IMR-90 (cell line): Measurements from ENCODE around the gene FGFRL1. TPM values are rescaled to one million over a fixed set of nuclear protein-coding genes. Genes with fewer than 3 reads are reported as not detected.

Source experiments
- ATAC-seq: fragments of 200-7000 bp; cut with Tn5 transposase; 2 replicates; pipeline ENCODE4 v1.9.1; 2020; ENCODE audit warnings: low read depth, mild to moderate bottlenecking, moderate library complexity
- BruUV-seq: library from RNA; stranded (reverse); fragments of 400-500 nt; replicated peaks from 2 replicates; lab custom pipeline; 2021; lab: Mats Ljungman, UMichigan
- CTCF ChIA-PET: fragments of 300-600 bp; formaldehyde crosslinking; extraction: SDS; loops from one replicate; lab custom pipeline; 2021; ENCODE audit warnings: antibody characterized with exemption; lab: Yijun Ruan, JAX
- POLR2A ChIA-PET: fragments of 300-600 bp; sonication (Branson Sonifier 250); formaldehyde crosslinking; loops from one replicate; lab custom pipeline; 2022; ENCODE audit warnings: antibody characterized with exemption; ENCODE audit not compliant: unreplicated experiment; lab: Charles Lee
- DNase-seq: peaks from one replicate; pipeline ENCODE4 v3.0.0; 2013
- H2AFZ ChIP-seq: replicated peaks from 2 replicates; pipeline ENCODE3; 2013; ENCODE audit warnings: low read length, mild to moderate bottlenecking; ENCODE audit not compliant: poor library complexity
- H2AK5ac ChIP-seq: 2 replicates; pipeline ENCODE4 v1.6.1; 2013; ENCODE audit warnings: low read depth, low read length, inconsistent platforms
- H2AK9ac ChIP-seq: replicated peaks from 2 replicates; pipeline ENCODE3; 2013; ENCODE audit warnings: mild to moderate bottlenecking, low read depth, low read length, moderate library complexity; ENCODE audit not compliant: poor library complexity
- H2BK120ac ChIP-seq: 2 replicates; pipeline ENCODE4 v1.6.1; 2013; ENCODE audit warnings: low read depth, low read length, inconsistent platforms
- H2BK15ac ChIP-seq: 3 replicates; pipeline ENCODE4 v1.6.1; 2013; ENCODE audit warnings: low read depth, low read length, inconsistent platforms
- H2BK20ac ChIP-seq: 2 replicates; pipeline ENCODE4 v1.6.1; 2013; ENCODE audit warnings: low read depth, mild to moderate bottlenecking, inconsistent platforms, low read length, moderate library complexity
- H2BK5ac ChIP-seq: 2 replicates; pipeline ENCODE4 v1.6.1; 2013; ENCODE audit warnings: mild to moderate bottlenecking, low read depth, low read length, inconsistent platforms; ENCODE audit not compliant: poor library complexity, severe bottlenecking
- H3K14ac ChIP-seq: replicated peaks from 2 replicates; pipeline ENCODE4 v1.6.1; 2013; ENCODE audit warnings: low read depth, low read length, inconsistent platforms
- H3K18ac ChIP-seq: 2 replicates; pipeline ENCODE4 v1.6.1; 2013; ENCODE audit warnings: low read depth, low read length, control low read depth
- H3K23ac ChIP-seq: 2 replicates; pipeline ENCODE4 v1.6.1; 2013; ENCODE audit warnings: low read depth, low read length, inconsistent platforms
- H3K27ac ChIP-seq: 2 replicates; pipeline ENCODE4 v1.5.1; 2013; ENCODE audit warnings: mild to moderate bottlenecking, control low read depth, low read length; ENCODE audit not compliant: insufficient read depth
- H3K27me3 ChIP-seq: 2 replicates; pipeline ENCODE4 v1.6.1; 2013; ENCODE audit warnings: low read length; ENCODE audit not compliant: control insufficient read depth, insufficient read depth
- H3K36me3 ChIP-seq: 2 replicates; pipeline ENCODE4 v1.6.1; 2013; ENCODE audit warnings: low read length, mixed read lengths; ENCODE audit not compliant: control insufficient read depth, insufficient read depth
- H3K4ac ChIP-seq: 2 replicates; pipeline ENCODE4 v1.6.1; 2013; ENCODE audit warnings: low read depth, low read length, inconsistent platforms
- H3K4me1 ChIP-seq: 2 replicates; pipeline ENCODE4 v1.6.1; 2013; ENCODE audit warnings: low read length, mixed read lengths; ENCODE audit not compliant: control insufficient read depth, insufficient read depth
- H3K4me2 ChIP-seq: 2 replicates; pipeline ENCODE4 v1.6.1; 2013; ENCODE audit warnings: low read depth, mild to moderate bottlenecking, control low read depth, low read length, moderate library complexity
- H3K4me3 ChIP-seq: 2 replicates; pipeline ENCODE4 v1.5.1; 2013; ENCODE audit warnings: low read depth, mild to moderate bottlenecking, control low read depth, low read length, moderate library complexity; ENCODE audit not compliant: insufficient read depth
- H3K56ac ChIP-seq: 2 replicates; pipeline ENCODE4 v1.6.1; 2013; ENCODE audit warnings: low read length, inconsistent platforms; ENCODE audit not compliant: insufficient read depth; ENCODE audit errors: extremely low read depth
- H3K79me1 ChIP-seq, 2 experiments: 2 replicates each; pipeline ENCODE4 v1.6.1; 2013; ENCODE audit warnings: low read length in 2 of 2, inconsistent platforms in 1 of 2, low read depth in 1 of 2
- H3K9ac ChIP-seq: 2 replicates; pipeline ENCODE4 v1.6.1; 2013; ENCODE audit warnings: low read depth, low read length, control low read depth
- H3K9me1 ChIP-seq: 2 replicates; pipeline ENCODE4 v1.6.1; 2013; ENCODE audit warnings: low read length, inconsistent platforms; ENCODE audit not compliant: insufficient read depth
- H3K9me3 ChIP-seq: 2 replicates; pipeline ENCODE4 v1.6.1; 2013; ENCODE audit warnings: low read length; ENCODE audit not compliant: control insufficient read depth, insufficient read depth
- H4K20me1 ChIP-seq: 2 replicates; pipeline ENCODE4 v1.6.1; 2013; ENCODE audit warnings: low read length, inconsistent platforms; ENCODE audit not compliant: insufficient read depth
- H4K5ac ChIP-seq: 2 replicates; pipeline ENCODE4 v1.6.1; 2013; ENCODE audit warnings: mild to moderate bottlenecking, low read depth, low read length, control low read depth
- H4K8ac ChIP-seq, 2 experiments: 2 replicates each; pipeline ENCODE4 v1.6.1; 2013; ENCODE audit warnings: low read depth in 2 of 2, low read length in 2 of 2, control low read depth in 1 of 2, inconsistent platforms in 1 of 2
- H4K91ac ChIP-seq: 2 replicates; pipeline ENCODE4 v1.6.1; 2013; ENCODE audit warnings: low read depth, low read length, inconsistent platforms; ENCODE audit not compliant: insufficient read depth
- MAZ ChIP-seq: IDR thresholded peaks from 2 replicates; pipeline ENCODE4 v1.6.1; 2012; ENCODE audit warnings: low read depth, mild to moderate bottlenecking, low read length, improper control_type of control experiment, moderate library complexity, borderline replicate concordance
- NFE2L2 ChIP-seq: fragments of 150-350 bp; IDR thresholded peaks from 2 replicates; pipeline ENCODE4 v1.6.1; 2016; ENCODE audit warnings: low read depth, mild to moderate bottlenecking, low read length
- WGBS, 2 experiments: methylation state at CpG; one replicate each; pipeline versions ENCODE4 v1.1.5 to v1.1.7; 2013; ENCODE audit warnings: missing lambda C conversion rate in 2 of 2; ENCODE audit not compliant: insufficient read length in 1 of 2; ENCODE audit errors: extremely low coverage in 2 of 2; 5-methylcytosine and 5-hydroxymethylcytosine counted together
- dilution Hi-C: fragments of 300-500 bp; cut with HindIII; formaldehyde crosslinking; loops from one replicate; pipeline ENCODE4 v1.14.3; 2018; ENCODE audit warnings: low sequenced_read_pairs; ENCODE audit not compliant: unreplicated experiment
- in situ Hi-C: fragments of 300-500 bp; cut with MboI; formaldehyde crosslinking; loops from 3 replicates; pipeline ENCODE4 v1.14.3; 2019; ENCODE audit warnings: low sequenced_read_pairs, inconsistent platforms, mixed read lengths
- intact Hi-C: fragments of 100-400 bp; cut with micrococcal nuclease; formaldehyde crosslinking; loops from 2 replicates; pipeline ENCODE4 v1.10.0; 2022
- polyA plus RNA-seq, 3 experiments: library from polyadenylated mRNA; depleted of rRNA; stranded (reverse); fragments of >200 nt; gene quantifications; 2 replicates each; pipeline ENCODE4 v1.2.3, GENCODE V29; 2012; ENCODE audit warnings: low replicate concordance in 1 of 3
- total RNA-seq: library from RNA; depleted of rRNA; stranded (reverse); fragments of >200 nt; gene quantifications from 2 replicates; pipeline ENCODE4 v1.2.3, GENCODE V29; 2012
- TF ChIP-seq, protein P1 (sequence below): conservative IDR thresholded peaks from 2 replicates; pipeline ENCODE4 v1.5.1; 2012; ENCODE audit warnings: mild to moderate bottlenecking, low read depth, low read length, improper control_type of control experiment

FGFRL1 gene
- total and polyA plus RNA-seq, 2 of the 4 experiments (the other 2 are of a cell fraction): 49.3 to 78.8 TPM

DNA sequence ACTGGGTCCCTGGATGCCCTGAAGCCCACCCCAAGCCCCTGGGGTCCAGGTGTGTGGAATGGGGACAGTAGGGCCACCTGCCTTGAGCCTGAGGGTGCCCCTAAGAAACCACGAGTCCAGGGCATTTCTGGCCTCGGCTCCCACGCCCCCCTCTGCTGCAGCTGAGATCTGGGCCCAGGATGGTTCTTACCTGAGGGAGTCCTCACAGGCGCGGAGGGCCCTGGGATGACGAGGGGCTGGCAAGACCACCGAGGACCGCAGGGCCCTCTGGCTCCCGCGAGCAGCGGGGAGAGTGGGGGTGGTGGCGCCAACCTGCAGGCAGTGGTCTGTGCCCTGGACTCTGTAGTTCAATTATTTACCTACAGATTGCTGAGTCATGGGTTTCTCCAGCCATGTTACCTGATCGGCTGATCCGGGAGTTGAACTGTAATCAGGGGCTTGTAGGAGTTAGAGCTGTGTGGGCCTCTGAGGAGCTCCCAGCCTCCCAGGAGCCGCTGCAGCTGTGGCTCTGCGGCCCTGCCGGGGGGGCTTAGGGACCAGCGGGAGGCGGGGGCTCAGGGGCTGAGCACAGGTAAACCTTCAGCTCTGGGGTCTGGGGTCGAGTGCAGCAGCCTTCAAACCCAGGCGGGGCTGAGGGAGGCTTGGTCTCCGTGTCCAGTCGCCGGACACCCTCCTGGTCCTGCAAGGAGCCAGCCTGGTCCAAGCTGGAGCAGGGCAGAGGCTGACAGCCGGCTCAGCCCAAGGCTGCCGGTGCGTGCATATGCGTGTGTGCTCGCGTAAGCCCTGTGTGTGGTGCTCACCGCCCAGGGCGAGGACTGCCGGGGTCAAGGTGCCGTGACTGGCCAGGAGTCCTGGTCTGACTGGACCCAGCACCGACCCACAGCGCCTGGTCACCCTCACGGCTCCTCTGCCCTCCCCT lies 18.1 kb upstream of the FGFRL1 start, which contains the start of gene SLC26A1:
TSS of gene SLC26A1 (minus strand) at position 294 of the 919 bp plus-strand sequence. CDS start 1,701 bp downstream, outside the sequence.
- no peak for TF ChIP-seq MAZ
- TF ChIP-seq, protein P1, sequence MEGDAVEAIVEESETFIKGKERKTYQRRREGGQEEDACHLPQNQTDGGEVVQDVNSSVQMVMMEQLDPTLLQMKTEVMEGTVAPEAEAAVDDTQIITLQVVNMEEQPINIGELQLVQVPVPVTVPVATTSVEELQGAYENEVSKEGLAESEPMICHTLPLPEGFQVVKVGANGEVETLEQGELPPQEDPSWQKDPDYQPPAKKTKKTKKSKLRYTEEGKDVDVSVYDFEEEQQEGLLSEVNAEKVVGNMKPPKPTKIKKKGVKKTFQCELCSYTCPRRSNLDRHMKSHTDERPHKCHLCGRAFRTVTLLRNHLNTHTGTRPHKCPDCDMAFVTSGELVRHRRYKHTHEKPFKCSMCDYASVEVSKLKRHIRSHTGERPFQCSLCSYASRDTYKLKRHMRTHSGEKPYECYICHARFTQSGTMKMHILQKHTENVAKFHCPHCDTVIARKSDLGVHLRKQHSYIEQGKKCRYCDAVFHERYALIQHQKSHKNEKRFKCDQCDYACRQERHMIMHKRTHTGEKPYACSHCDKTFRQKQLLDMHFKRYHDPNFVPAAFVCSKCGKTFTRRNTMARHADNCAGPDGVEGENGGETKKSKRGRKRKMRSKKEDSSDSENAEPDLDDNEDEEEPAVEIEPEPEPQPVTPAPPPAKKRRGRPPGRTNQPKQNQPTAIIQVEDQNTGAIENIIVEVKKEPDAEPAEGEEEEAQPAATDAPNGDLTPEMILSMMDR: no peak
- peak; percentile 21; the same call in 1 of the 2 replicates for TF ChIP-seq NFE2L2
- Histone ChIP-seq H3K18ac (no peak within 1 kb of the TSS), H3K79me1 (0 out of 4 replicates have a peak, but pooled peaks cover 0 to 6% of the 10 kb centered on the region in 2 experiments), H3K14ac (no peak within 1 kb of the TSS), H2AK5ac (no peak within 1 kb of the TSS), H3K36me3 (peaks cover 9% of the 10 kb centered on the region; the same call in 1 of the 2 replicates), H3K27me3 (peaks cover 19% of the 10 kb centered on the region), H3K4me2 (peak within 1 kb of the TSS; percentile 73), H3K9me1 (no peaks in the 10 kb centered on the region), H3K9ac (no peak within 1 kb of the TSS), H2AK9ac (peak within 1 kb of the TSS; percentile 81), H3K27ac (no peak within 1 kb of the TSS), H4K5ac (no peak within 1 kb of the TSS), H2BK120ac (no peak within 1 kb of the TSS), H4K8ac (peak within 1 kb of the TSS in 1 of 2 experiments; percentile 48; a peak in 1 of 4 replicates), H3K4me3 (no peak within 1 kb of the TSS), H3K56ac (no peak within 1 kb of the TSS), H2BK5ac (no peak within 1 kb of the TSS), H4K20me1 (peaks cover 9% of the 10 kb centered on the region), H3K23ac (no peak within 1 kb of the TSS), H2BK20ac (no peak within 1 kb of the TSS), H3K4me1 (peaks cover 3% of the 10 kb centered on the region; the same call in 1 of the 2 replicates), H4K91ac (no peak within 1 kb of the TSS), H2AFZ (peak within 1 kb of the TSS; percentile 81), H2BK15ac (no peak within 1 kb of the TSS), H3K4ac (no peak within 1 kb of the TSS), H3K9me3 (no peaks in the 10 kb centered on the region)
- intact Hi-C loops: no loop called here
- DNase-seq (no peak), ATAC-seq (no peak)
- in situ Hi-C loops: no loop called here
- 95% methylated on average over 3 of the region's 37 CpGs; no CpG with 5 or more reads in 1 of the 2 experiments for WGBS, 2 experiments
- CTCF ChIA-PET: no interaction called here
- no TSS peak for BruUV-seq
- dilution Hi-C loops: no loop called here
- POLR2A ChIA-PET: no interaction called here
